Skeletal muscle satellite cell (primary cell): Measurements from ENCODE around the gene DNAI2.

Source experiments
- H3K27me3 ChIP-seq: 2 replicates; pipeline ENCODE4 v1.7.0; 2013; ENCODE audit warnings: low read length; ENCODE audit not compliant: control insufficient read depth, insufficient read depth
- H3K36me3 ChIP-seq: 2 replicates; pipeline ENCODE4 v1.7.0; 2013; ENCODE audit warnings: mild to moderate bottlenecking, control low read depth, low read length; ENCODE audit not compliant: insufficient read depth
- H3K4me1 ChIP-seq: 2 replicates; pipeline ENCODE4 v1.7.0; 2013; ENCODE audit warnings: low read length; ENCODE audit not compliant: control insufficient read depth, insufficient read depth
- H3K4me2 ChIP-seq: 2 replicates; pipeline ENCODE4 v1.7.0; 2013; ENCODE audit warnings: mild to moderate bottlenecking, low read length
- H3K4me3 ChIP-seq: 2 replicates; pipeline ENCODE4 v1.7.0; 2013; ENCODE audit warnings: low read length
- H3K9ac ChIP-seq: 2 replicates; pipeline ENCODE4 v1.7.0; 2013; ENCODE audit warnings: mild to moderate bottlenecking, low read depth, low read length, moderate library complexity
- H3K9me3 ChIP-seq: replicated peaks from 2 replicates; pipeline ENCODE4 v1.7.0; 2013; ENCODE audit warnings: mild to moderate bottlenecking, control low read depth, low read length

DNAI2 gene

GRCh38 chr17:74358697-74359096 lies 84.7 kb downstream of the DNAI2 start:
- no peaks in the 10 kb centered on the region for H3K9me3 ChIP-seq
- no peaks in the 10 kb centered on the region for H3K4me1 ChIP-seq
- no peak overlapping the region for H3K9ac ChIP-seq
- peaks cover 22% of the 10 kb centered on the region for H3K27me3 ChIP-seq
- no peak overlapping the region for H3K4me3 ChIP-seq
- H3K4me2 ChIP-seq, result no peak overlapping the region
- H3K36me3 ChIP-seq, result no peaks in the 10 kb centered on the region

GRCh38 chr17:74359916-74360315 lies 85.9 kb downstream of the DNAI2 start:
- Histone ChIP-seq H3K36me3 (no peaks in the 10 kb centered on the region), H3K4me2 (no peak overlapping the region), H3K9ac (no peak overlapping the region), H3K4me1 (no peaks in the 10 kb centered on the region), H3K4me3 (no peak overlapping the region), H3K9me3 (no peaks in the 10 kb centered on the region), H3K27me3 (peaks cover 22% of the 10 kb centered on the region)

- Histone ChIP-seq H3K9ac (no peak overlapping the region), H3K4me1 (no peaks in the 10 kb centered on the region), H3K9me3 (no peaks in the 10 kb centered on the region), H3K4me3 (no peak overlapping the region), H3K36me3 (no peaks in the 10 kb centered on the region), H3K4me2 (no peak overlapping the region), H3K27me3 (peaks cover 21% of the 10 kb centered on the region)
Measured at GRCh38 chr17:74360899-74361229, 86.8 kb downstream of the DNAI2 start.

DNA sequence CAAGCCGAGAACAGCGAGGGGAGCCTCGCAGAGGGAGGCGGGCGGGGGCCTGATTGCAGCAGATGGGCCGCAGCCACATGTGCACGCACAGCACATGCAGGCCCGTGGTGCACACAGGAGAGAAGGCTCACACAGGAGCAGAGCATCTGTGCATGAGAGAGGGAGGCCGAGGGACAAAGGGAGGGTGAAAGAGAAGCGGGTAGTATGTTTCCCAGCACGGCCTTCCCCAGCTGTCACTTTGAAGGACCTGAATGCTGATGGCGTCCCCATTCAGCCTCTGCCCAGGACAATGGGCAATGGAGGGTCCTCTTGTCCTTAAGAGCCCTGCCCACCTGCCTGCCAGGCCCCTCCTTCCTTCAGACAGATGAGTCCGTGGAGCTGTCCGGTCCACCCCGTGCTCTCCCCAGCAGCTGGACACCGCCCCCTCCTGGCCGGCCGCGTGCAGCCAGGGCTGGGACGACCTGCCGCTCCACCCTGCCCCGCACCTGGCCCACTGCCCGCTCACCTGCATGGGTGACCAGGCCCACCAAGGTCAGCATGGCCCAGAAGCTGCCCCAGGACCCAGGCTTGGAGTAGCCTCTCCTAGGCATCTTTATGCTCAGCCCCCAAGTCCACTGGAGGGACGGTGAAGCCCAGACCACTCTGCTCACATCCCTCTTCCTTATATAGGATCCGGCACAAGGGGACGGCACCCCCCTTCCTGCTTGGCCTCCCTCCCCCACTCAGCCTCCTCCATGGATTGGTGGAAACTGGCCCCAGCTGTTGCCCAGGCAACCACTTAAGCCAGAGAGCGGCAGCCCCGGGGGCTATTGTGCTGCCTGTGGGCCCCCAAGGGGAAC lies 87.4 kb downstream of the DNAI2 start, which contains the start of gene BTBD17:
BTBD17 (minus strand) TSS at position 639 of the 839 bp plus-strand sequence; CDS start at position 590, 49 bp downstream.
- Histone ChIP-seq H3K4me2 (no peak within 1 kb of the TSS), H3K27me3 (peaks cover 16% of the 10 kb centered on the region), H3K4me3 (no peak within 1 kb of the TSS), H3K4me1 (no peaks in the 10 kb centered on the region), H3K9ac (no peak within 1 kb of the TSS), H3K9me3 (no peaks in the 10 kb centered on the region), H3K36me3 (no peaks in the 10 kb centered on the region)

GRCh38 chr17:74362069-74362405 lies 88.0 kb downstream of the DNAI2 start:
- H3K4me2 ChIP-seq, result no peak overlapping the region
- no peak overlapping the region for H3K9ac ChIP-seq
- peaks cover 13% of the 10 kb centered on the region for H3K27me3 ChIP-seq
- H3K4me3 ChIP-seq, result no peak overlapping the region
- no peaks in the 10 kb centered on the region for H3K4me1 ChIP-seq
- no peaks in the 10 kb centered on the region for H3K36me3 ChIP-seq
- no peaks in the 10 kb centered on the region for H3K9me3 ChIP-seq

DNA sequence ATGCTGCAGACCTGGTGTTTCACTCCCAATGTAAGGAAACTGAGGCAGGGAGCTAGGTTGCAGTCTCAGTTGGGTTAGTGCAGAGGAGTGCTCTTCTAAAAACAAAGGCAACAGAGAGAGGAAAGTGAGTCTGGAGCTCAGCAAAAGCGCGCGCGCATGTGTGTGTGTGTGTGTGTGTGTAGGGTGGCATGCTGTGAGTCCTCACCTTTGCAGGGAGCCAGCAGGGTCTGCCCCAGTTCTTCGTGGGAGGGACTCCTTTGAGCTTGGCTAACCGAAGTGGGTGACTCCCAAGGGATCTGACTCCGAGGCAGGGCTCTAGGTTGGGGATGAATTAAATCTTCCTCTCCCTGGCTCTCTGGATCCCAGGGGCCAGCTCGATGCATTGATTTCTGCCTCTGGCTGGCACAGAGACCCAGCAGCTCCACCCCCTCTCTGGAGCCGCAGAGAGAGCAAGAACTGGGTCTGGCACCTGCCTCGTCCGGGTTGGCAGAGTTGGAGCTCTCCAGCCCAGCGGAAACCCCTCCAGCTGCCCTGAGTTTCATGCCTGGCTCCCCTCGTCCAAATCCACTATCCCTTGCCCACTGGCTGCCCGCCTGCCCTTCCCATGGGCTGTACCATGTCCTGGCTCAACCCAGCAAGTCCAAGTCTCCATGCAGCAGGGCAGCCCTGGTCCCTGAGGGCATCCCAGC lies 88.9 kb downstream of the DNAI2 start:
- H3K27me3 ChIP-seq, result peaks cover 4% of the 10 kb centered on the region
- H3K36me3 ChIP-seq, result no peaks in the 10 kb centered on the region
- H3K9me3 ChIP-seq, result no peaks in the 10 kb centered on the region
- H3K4me2 ChIP-seq, result no peak overlapping the region
- H3K4me3 ChIP-seq, result no peak overlapping the region
- no peaks in the 10 kb centered on the region for H3K4me1 ChIP-seq
- H3K9ac ChIP-seq, result no peak overlapping the region
